B cell (primary cell): ENCODE data around the gene SLC2A6. TPM values are rescaled to one million over a fixed set of nuclear protein-coding genes. Genes with fewer than 3 reads are reported as not detected.

Experiments
- ATAC-seq: fragments of 200-7000 bp; cut with Tn5 transposase; one replicate; pipeline ENCODE4 v1.10.0; 2021; ENCODE audit warnings: low read depth, mild to moderate bottlenecking, moderate number of reproducible peaks, moderate library complexity
- CTCF ChIA-PET: fragments of 350-600 bp; sonication (Branson Sonifier 250); formaldehyde crosslinking; loops from one replicate; lab custom pipeline; 2021; ENCODE audit warnings: antibody characterized with exemption, inconsistent platforms; lab: Charles Lee
- POLR2A ChIA-PET: fragments of 350-600 bp; sonication (Branson Sonifier 250); formaldehyde crosslinking; loops from one replicate; lab custom pipeline; 2021; ENCODE audit warnings: antibody characterized with exemption; lab: Charles Lee
- DNase-seq: peaks from one replicate; pipeline ENCODE4 v3.0.0; 2013
- H2AFZ ChIP-seq: 2 replicates; pipeline ENCODE4 v1.6.1; 2012; ENCODE audit warnings: mild to moderate bottlenecking, low read depth, low read length; ENCODE audit not compliant: insufficient read depth, poor library complexity, severe bottlenecking
- H3K27ac ChIP-seq, 2 donors: 1 replicate in 1 of 2; 2 replicates in 1 of 2; pipeline ENCODE4 v1.5.1; 2012 to 2013; ENCODE audit warnings: low read length in 2 of 2, mild to moderate bottlenecking in 2 of 2, moderate library complexity in 1 of 2
- H3K27me3 ChIP-seq, 4 experiments: fragments of 200-600 bp in 1 of 4; sonication (generic) in 1 of 4; replicated peaks in 1 of 4; 1 replicate in 2 of 4; 2 replicates in 2 of 4; pipeline versions ENCODE4 v1.6.1 to v1.7.0; 2013 to 2016; ENCODE audit warnings: low read length in 3 of 4, mild to moderate bottlenecking in 2 of 4, mixed read lengths in 1 of 4, moderate library complexity in 1 of 4; ENCODE audit not compliant: insufficient read depth in 4 of 4, control insufficient read depth in 3 of 4; ENCODE audit errors: control extremely low read depth in 1 of 4
- H3K36me3 ChIP-seq, 2 experiments: replicated peaks in 1 of 2; 1 replicate in 1 of 2; 2 replicates in 1 of 2; pipeline versions ENCODE4 v1.6.1 to v1.7.1; 2013; ENCODE audit warnings: low read length in 1 of 2; ENCODE audit not compliant: insufficient read depth in 2 of 2, control insufficient read depth in 1 of 2; ENCODE audit errors: control extremely low read depth in 1 of 2, extremely low read depth in 1 of 2
- H3K4me1 ChIP-seq, 2 donors: fragments of 200-600 bp in 1 of 2; sonication (generic) in 1 of 2; 1 replicate in 1 of 2; 2 replicates in 1 of 2; pipeline versions ENCODE4 v1.5.1 to v1.6.1; 2013 to 2017; ENCODE audit warnings: low read length in 2 of 2; ENCODE audit not compliant: control insufficient read depth in 2 of 2, insufficient read depth in 2 of 2
- H3K4me2 ChIP-seq: replicated peaks from 2 replicates; pipeline ENCODE3; 2012; ENCODE audit warnings: mild to moderate bottlenecking, low read depth, low read length; ENCODE audit not compliant: poor library complexity, severe bottlenecking
- H3K4me3 ChIP-seq, 5 experiments: fragments of 200-600 bp in 1 of 5; sonication (generic) in 1 of 5; 1 replicate in 3 of 5; 2 replicates in 2 of 5; pipeline versions ENCODE4 v1.5.1 to v1.7.0; 2011 to 2016; ENCODE audit warnings: low read length in 4 of 5, mild to moderate bottlenecking in 4 of 5, low read depth in 2 of 5, control low read depth in 1 of 5, moderate library complexity in 1 of 5; ENCODE audit not compliant: insufficient read depth in 1 of 5; ENCODE audit errors: control extremely low read depth in 1 of 5, extremely low read depth in 1 of 5
- H3K79me2 ChIP-seq: fragments of 200-600 bp; sonication (generic); one replicate; pipeline ENCODE4 v1.6.0; 2016; ENCODE audit warnings: low read length; ENCODE audit not compliant: control insufficient read depth, insufficient read depth
- H3K9ac ChIP-seq: fragments of 200-600 bp; sonication (generic); 2 replicates; pipeline ENCODE4 v1.6.1; 2017; ENCODE audit warnings: mild to moderate bottlenecking, low read length, moderate library complexity
- H3K9me3 ChIP-seq, 3 donors: one replicate each; pipeline versions ENCODE4 v1.6.1 to v1.7.1; 2013; ENCODE audit warnings: low read length in 2 of 3; ENCODE audit not compliant: control insufficient read depth in 2 of 3, insufficient read depth in 1 of 3; ENCODE audit errors: control extremely low read depth in 1 of 3
- H4K20me1 ChIP-seq: 2 replicates; pipeline ENCODE4 v1.6.0; 2012; ENCODE audit warnings: mild to moderate bottlenecking, low read length; ENCODE audit not compliant: insufficient read depth, control insufficient read depth, poor library complexity, severe bottlenecking
- H3K27ac Mint-ChIP-seq: one replicate; pipeline ENCODE4 v1.8.0; 2021; ENCODE audit warnings: mixed read lengths
- H3K27me3 Mint-ChIP-seq: one replicate; pipeline ENCODE4 v1.8.0; 2021; ENCODE audit warnings: mixed read lengths
- H3K4me1 Mint-ChIP-seq: one replicate; pipeline ENCODE4 v1.8.0; 2021; ENCODE audit warnings: mixed read lengths
- H3K4me3 Mint-ChIP-seq: one replicate; pipeline ENCODE4 v1.8.0; 2021; ENCODE audit warnings: mixed read lengths
- H3K9me3 Mint-ChIP-seq: one replicate; pipeline ENCODE4 v1.8.0; 2022; ENCODE audit warnings: mixed read lengths; ENCODE audit not compliant: insufficient read depth
- EZH2 ChIP-seq: IDR thresholded peaks from 2 replicates; pipeline ENCODE4 v1.6.1; 2012; ENCODE audit warnings: borderline replicate concordance, low read depth, mild to moderate bottlenecking, moderate library complexity, low read length; ENCODE audit not compliant: insufficient read depth, poor library complexity, severe bottlenecking
- WGBS: methylation state at CpG from one replicate; pipeline ENCODE4 v1.1.5; 2013; ENCODE audit warnings: missing lambda C conversion rate; ENCODE audit not compliant: insufficient coverage; 5-methylcytosine and 5-hydroxymethylcytosine counted together
- intact Hi-C: fragments of 100-400 bp; cut with micrococcal nuclease; formaldehyde crosslinking; loops from one replicate; pipeline ENCODE4 v1.10.0; 2022
- polyA plus RNA-seq: library from polyadenylated mRNA; depleted of rRNA; stranded (reverse); fragments of >200 nt; gene quantifications from 2 replicates; pipeline ENCODE4 v1.2.3, GENCODE V29; 2012
- total RNA-seq, 2 donors: library from RNA; stranded (reverse); fragments of 120-200 nt in 1 of 2; gene quantifications; 1 replicate in 1 of 2; 2 replicates in 1 of 2; pipeline versions ENCODE4 v1.2.3 to v1.2.4, GENCODE V29; 2013 to 2022
- TF ChIP-seq, protein P1 (sequence below): fragments of 200-600 bp; IDR thresholded peaks from one replicate; pipeline ENCODE4 v1.8.0; 2022; ENCODE audit warnings: antibody characterized with exemption, mild to moderate bottlenecking

SLC2A6 gene
- total and polyA plus RNA-seq, 2 donors (not counting 1 experiment from before 2014, with no cell fraction given), result 51.8 to 108 TPM

DNA sequence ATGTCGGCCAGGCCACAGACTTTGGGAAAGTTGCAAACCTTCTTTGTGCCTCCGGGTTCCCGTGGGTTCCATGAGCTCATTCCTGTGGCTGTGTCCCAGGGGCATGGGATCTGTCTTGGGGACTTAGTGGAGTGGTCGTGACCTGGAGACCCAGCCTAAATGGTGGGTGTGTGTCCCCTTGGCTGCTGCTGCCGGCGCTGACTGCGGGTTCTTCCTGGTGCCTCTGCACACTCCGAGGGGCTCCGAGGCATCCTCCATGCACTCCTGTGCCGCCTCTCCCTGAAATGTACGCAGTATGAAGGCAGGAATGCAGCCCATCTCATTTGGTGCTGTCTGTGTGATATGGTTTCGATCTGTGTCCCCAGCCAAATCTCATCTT is 21.0 kb upstream of the SLC2A6 start:
- H3K27me3 ChIP-seq, result peaks cover 0 to 12% (median 0%) of the 10 kb centered on the region in 4 experiments
- H3K4me3 Mint-ChIP-seq, result no peak overlapping the region
- DNase-seq (no peak), ATAC-seq (no peak)
- H3K4me1 Mint-ChIP-seq, result no peaks in the 10 kb centered on the region
- peaks cover 11% of the 10 kb centered on the region for H3K9me3 Mint-ChIP-seq
- TF ChIP-seq EZH2, result no peak
- TF ChIP-seq, protein P1, sequence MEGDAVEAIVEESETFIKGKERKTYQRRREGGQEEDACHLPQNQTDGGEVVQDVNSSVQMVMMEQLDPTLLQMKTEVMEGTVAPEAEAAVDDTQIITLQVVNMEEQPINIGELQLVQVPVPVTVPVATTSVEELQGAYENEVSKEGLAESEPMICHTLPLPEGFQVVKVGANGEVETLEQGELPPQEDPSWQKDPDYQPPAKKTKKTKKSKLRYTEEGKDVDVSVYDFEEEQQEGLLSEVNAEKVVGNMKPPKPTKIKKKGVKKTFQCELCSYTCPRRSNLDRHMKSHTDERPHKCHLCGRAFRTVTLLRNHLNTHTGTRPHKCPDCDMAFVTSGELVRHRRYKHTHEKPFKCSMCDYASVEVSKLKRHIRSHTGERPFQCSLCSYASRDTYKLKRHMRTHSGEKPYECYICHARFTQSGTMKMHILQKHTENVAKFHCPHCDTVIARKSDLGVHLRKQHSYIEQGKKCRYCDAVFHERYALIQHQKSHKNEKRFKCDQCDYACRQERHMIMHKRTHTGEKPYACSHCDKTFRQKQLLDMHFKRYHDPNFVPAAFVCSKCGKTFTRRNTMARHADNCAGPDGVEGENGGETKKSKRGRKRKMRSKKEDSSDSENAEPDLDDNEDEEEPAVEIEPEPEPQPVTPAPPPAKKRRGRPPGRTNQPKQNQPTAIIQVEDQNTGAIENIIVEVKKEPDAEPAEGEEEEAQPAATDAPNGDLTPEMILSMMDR, result no peak
- 84% methylated on average over 12 of the region's 12 CpGs for WGBS
- H3K36me3 ChIP-seq, result no peaks in the 10 kb centered on the region
- ChIA-PET POLR2A (no interaction called here), CTCF (interaction anchor here (1.2 kb wide), 1 partner anchor 13 kb away, joined by 5 read pairs; no protein-coding TSS in a partner anchor)
- H3K79me2 ChIP-seq, result no peaks in the 10 kb centered on the region
- no peak overlapping the region for H2AFZ ChIP-seq
- peaks cover 25% of the 10 kb centered on the region for H3K27me3 Mint-ChIP-seq
- H3K4me1 ChIP-seq, result no peaks in the 10 kb centered on the region
- peaks cover 5 to 15% (median 14%) of the 10 kb centered on the region in 3 donors for H3K9me3 ChIP-seq
- H3K4me2 ChIP-seq, result no peak overlapping the region
- no peak overlapping the region for H3K9ac ChIP-seq
- no peak overlapping the region for H3K27ac ChIP-seq
- H3K27ac Mint-ChIP-seq, result no peak overlapping the region
- H3K4me3 ChIP-seq, result no peak overlapping the region
- no peaks in the 10 kb centered on the region for H4K20me1 ChIP-seq
- intact Hi-C loops, result no loop called here

DNA sequence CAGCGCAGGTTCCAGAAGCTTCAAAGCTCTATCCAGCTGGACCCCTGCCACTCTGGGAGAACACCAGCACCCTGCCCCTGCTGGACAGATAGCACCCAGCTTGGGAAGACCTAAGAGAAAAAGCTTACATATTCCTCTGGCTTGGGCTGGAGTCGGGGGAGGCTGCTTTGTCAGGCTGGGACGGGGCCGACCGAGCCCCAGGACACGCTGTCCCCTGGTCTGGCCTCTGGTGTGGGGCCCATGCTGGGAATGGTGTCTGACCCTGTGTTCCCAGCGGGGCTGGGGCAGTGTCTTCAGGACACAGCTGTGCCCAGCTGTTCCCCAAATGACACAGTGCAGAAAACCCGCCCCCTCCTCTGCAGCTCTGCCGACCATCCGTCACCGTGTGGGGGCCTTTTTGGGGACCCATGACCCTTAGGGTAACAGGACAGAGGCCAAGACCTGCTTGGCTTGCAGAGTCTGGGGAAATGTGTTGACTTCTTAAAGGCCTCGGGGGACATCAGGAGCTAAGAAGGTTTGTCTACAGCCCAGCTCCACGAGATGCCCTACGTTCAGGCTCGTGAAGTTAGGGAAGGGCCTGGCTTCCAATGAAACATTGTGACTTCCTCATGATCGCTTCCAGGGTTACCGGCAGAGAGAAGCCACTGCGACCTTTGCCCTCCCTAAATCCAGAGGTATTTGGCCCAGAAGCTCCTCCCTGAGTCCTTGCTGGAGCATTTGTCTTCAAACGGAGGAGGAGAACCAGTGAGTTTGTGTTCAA is 20.4 kb upstream of the SLC2A6 start:
- CTCF ChIA-PET, result interaction anchor here (1.2 kb wide), 1 partner anchor 13 kb away, joined by 5 read pairs; no protein-coding TSS in a partner anchor
- POLR2A ChIA-PET, result no interaction called here
- no peaks in the 10 kb centered on the region for H3K79me2 ChIP-seq
- H3K9me3 ChIP-seq, result peaks cover 5 to 15% (median 14%) of the 10 kb centered on the region in 3 donors
- H3K27me3 ChIP-seq, result peaks cover 0 to 12% (median 0%) of the 10 kb centered on the region in 4 experiments
- H3K4me3 ChIP-seq, result no peak overlapping the region
- Mint-ChIP-seq H3K27me3 (peaks cover 22% of the 10 kb centered on the region), H3K9me3 (peaks cover 11% of the 10 kb centered on the region), H3K4me3 (no peak overlapping the region), H3K4me1 (no peaks in the 10 kb centered on the region), H3K27ac (no peak overlapping the region)
- no peak for ATAC-seq
- no peaks in the 10 kb centered on the region for H4K20me1 ChIP-seq
- no peak overlapping the region for H2AFZ ChIP-seq
- intact Hi-C loops, result no loop called here
- no peak for DNase-seq
- H3K27ac ChIP-seq, result no peak overlapping the region
- no peaks in the 10 kb centered on the region for H3K4me1 ChIP-seq
- no peaks in the 10 kb centered on the region for H3K36me3 ChIP-seq
- no peak for TF ChIP-seq EZH2
- TF ChIP-seq, protein P1, result no peak
- no peak overlapping the region for H3K9ac ChIP-seq
- no peak overlapping the region for H3K4me2 ChIP-seq
- 90% methylated on average over 19 of the region's 19 CpGs for WGBS
